C4-2B (cell line): ENCODE data around the gene C2CD3.

Source experiments
- CTCF ChIP-seq: fragments of 450-650 bp; conservative IDR thresholded peaks from 2 replicates; pipeline ENCODE4 v1.5.1; 2017; ENCODE audit warnings: mild to moderate bottlenecking
- ZFX ChIP-seq: fragments of 450-650 bp; IDR thresholded peaks from 2 replicates; pipeline ENCODE4 v1.6.1; 2017

- TF ChIP-seq CTCF, result no peak
- no peak for TF ChIP-seq ZFX
Observed at GRCh38 chr11:73977856-73978519, 192.8 kb downstream of the C2CD3 start.
